Esophagus muscularis mucosa (tissue), 3 donors: ENCODE measurements around the gene ARHGAP31.

Source experiments
- CTCF ChIP-seq, 3 experiments: fragments of 200-600 bp in 2 of 3; fragments of 450-650 bp in 1 of 3; sonication (generic) in 2 of 3; IDR thresholded peaks; one replicate each; pipeline ENCODE4 v1.5.1; 2017 to 2019; ENCODE audit warnings: antibody characterized with exemption in 3 of 3, mild to moderate bottlenecking in 2 of 3, moderate library complexity in 1 of 3
- POLR2A ChIP-seq: fragments of 450-650 bp; IDR thresholded peaks from one replicate; pipeline ENCODE4 v1.6.1; 2017; ENCODE audit warnings: antibody characterized with exemption, moderate library complexity, mild to moderate bottlenecking, low read depth

DNA sequence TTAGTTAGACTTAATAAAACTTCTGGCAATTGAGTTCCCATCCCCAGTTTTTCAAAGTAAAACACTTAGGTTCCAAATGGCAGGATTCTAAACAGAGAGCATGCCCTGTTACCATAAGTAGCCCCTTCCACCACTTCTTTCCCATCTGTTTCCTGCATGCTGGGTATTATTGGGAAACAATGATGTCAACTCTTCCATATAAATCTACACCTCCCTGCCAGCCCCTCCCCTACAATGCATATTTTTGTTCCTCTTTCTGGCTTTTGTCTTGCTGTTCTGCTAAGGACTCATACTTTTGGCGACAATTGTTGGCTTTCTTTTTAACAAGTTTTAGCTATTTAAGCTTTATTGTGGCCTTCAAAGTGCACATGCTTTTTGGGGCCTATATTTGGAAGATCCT is 11.1 kb downstream of the ARHGAP31 start:
- TF ChIP-seq CTCF (IDR thresholded peaks at IDR 0.05), result no peak
- no peak for TF ChIP-seq POLR2A
